SK-N-SH (cell line): ENCODE measurements around the gene ASXL2. TPM values are rescaled to one million over a fixed set of nuclear protein-coding genes. Genes with fewer than 3 reads are reported as not detected.
"Not testable (repeated sequence)": the region's sequence is repeated elsewhere in the genome, so short reads cannot be mapped to it uniquely, and the experiment has no call there.

ENCODE experiments used
- CTCF ChIA-PET: fragments of 300-600, 350-600 bp; formaldehyde crosslinking; extraction: SDS; loops from one replicate; lab custom pipeline; 2021; lab: Yijun Ruan, JAX
- POLR2A ChIA-PET: fragments of 350-600 bp; sonication (Branson Sonifier 250); formaldehyde crosslinking; extraction: SDS; loops from one replicate; lab custom pipeline; 2020; ENCODE audit warnings: antibody characterized with exemption, inconsistent platforms; lab: Yijun Ruan, JAX
- DNase-seq: peaks from one replicate; pipeline ENCODE4 v3.0.0; 2012
- H2AFZ ChIP-seq: fragments of 200-600 bp; sonication (generic); 2 replicates; pipeline ENCODE4 v1.8.1; 2016; ENCODE audit warnings: antibody characterized with exemption, mild to moderate bottlenecking, low read depth
- H3F3A ChIP-seq: fragments of 200-600 bp; sonication (generic); replicated peaks from 2 replicates; pipeline ENCODE3; 2016; ENCODE audit warnings: antibody characterized with exemption, mild to moderate bottlenecking; ENCODE audit not compliant: insufficient read depth
- H3K27ac ChIP-seq, 2 experiments: fragments of 200-500 bp in 1 of 2; fragments of 200-600 bp in 1 of 2; sonication (Bioruptor generic) in 1 of 2; sonication (generic), shearing (Covaris generic) in 1 of 2; 2 replicates each; pipeline versions ENCODE4 v1.5.1 to v1.6.1; 2014 to 2016; ENCODE audit warnings: low read depth in 2 of 2, inconsistent platforms in 1 of 2, low read length in 1 of 2, mild to moderate bottlenecking in 1 of 2, mixed read lengths in 1 of 2
- H3K27me3 ChIP-seq: fragments of 200-600 bp; sonication (generic), shearing (Covaris generic); 2 replicates; pipeline ENCODE4 v1.6.1; 2016; ENCODE audit warnings: mixed run types; ENCODE audit not compliant: insufficient read depth
- H3K36me3 ChIP-seq, 2 experiments: fragments of 200-500 bp in 1 of 2; fragments of 200-600 bp in 1 of 2; sonication (Bioruptor generic) in 1 of 2; sonication (generic) in 1 of 2; replicated peaks in 1 of 2; 2 replicates each; pipeline versions ENCODE3 to v1.5.1; 2014 to 2016; ENCODE audit warnings: low read length in 1 of 2, mild to moderate bottlenecking in 1 of 2; ENCODE audit not compliant: insufficient read depth in 2 of 2, control insufficient read depth in 1 of 2
- H3K4me1 ChIP-seq, 2 experiments: fragments of 200-500 bp in 1 of 2; fragments of 200-600 bp in 1 of 2; sonication (Bioruptor generic) in 1 of 2; sonication (generic), shearing (Covaris generic) in 1 of 2; 2 replicates each; pipeline versions ENCODE4 v1.5.1 to v1.6.1; 2014 to 2016; ENCODE audit warnings: low read depth in 1 of 2, low read length in 1 of 2, mixed run types in 1 of 2; ENCODE audit not compliant: insufficient read depth in 2 of 2, control insufficient read depth in 1 of 2
- H3K4me2 ChIP-seq: fragments of 200-600 bp; sonication (generic), shearing (Covaris generic); 2 replicates; pipeline ENCODE4 v1.6.1; 2017; ENCODE audit warnings: mixed run types
- H3K4me3 ChIP-seq, 2 experiments: fragments of 200-500 bp in 1 of 2; fragments of 200-600 bp in 1 of 2; sonication (Bioruptor generic) in 1 of 2; sonication (generic), shearing (Covaris generic) in 1 of 2; 2 replicates each; pipeline versions ENCODE4 v1.5.1 to v1.8.1; 2014 to 2016; ENCODE audit warnings: low read depth in 2 of 2, inconsistent platforms in 1 of 2, low read length in 1 of 2, mild to moderate bottlenecking in 1 of 2, mixed read lengths in 1 of 2, moderate library complexity in 1 of 2
- H3K79me2 ChIP-seq: fragments of 200-600 bp; sonication (generic); 2 replicates; pipeline ENCODE4 v1.8.1; 2017; ENCODE audit warnings: mild to moderate bottlenecking; ENCODE audit not compliant: insufficient read depth
- H3K9ac ChIP-seq: fragments of 200-600 bp; sonication (generic); 2 replicates; pipeline ENCODE4 v1.6.1; 2017; ENCODE audit warnings: mixed run types
- H3K9me2 ChIP-seq: fragments of 200-600 bp; sonication (generic); 2 replicates; pipeline ENCODE4 v1.6.1; 2017; ENCODE audit warnings: mixed run types
- H3K9me3 ChIP-seq: fragments of 200-600 bp; sonication (generic); 2 replicates; pipeline ENCODE4 v1.6.1; 2017; ENCODE audit warnings: mixed run types, mild to moderate bottlenecking, moderate library complexity
- H4K20me1 ChIP-seq: fragments of 200-600 bp; sonication (generic); 2 replicates; pipeline ENCODE4 v1.6.1; 2017; ENCODE audit warnings: mild to moderate bottlenecking, mixed run types; ENCODE audit not compliant: insufficient read depth
- EZH2phosphoT487 ChIP-seq: fragments of 200-600 bp; sonication (generic); IDR thresholded peaks from 2 replicates; pipeline ENCODE4 v1.6.1; 2017; ENCODE audit warnings: low read depth, mixed run types, mild to moderate bottlenecking, antibody characterized with exemption, moderate library complexity, borderline replicate concordance
- FOXJ3 ChIP-seq: sonication (generic); formaldehyde crosslinking; IDR thresholded peaks from 2 replicates; pipeline ENCODE4 v1.5.1; 2020; ENCODE audit warnings: mild to moderate bottlenecking, missing genetic modification reagents
- MEF2A ChIP-seq: IDR thresholded peaks from 2 replicates; pipeline ENCODE4 v1.4.0; 2012; ENCODE audit warnings: low read depth, borderline replicate concordance
- MXI1 ChIP-seq: IDR thresholded peaks from 2 replicates; pipeline ENCODE4 v1.6.1; 2012; ENCODE audit warnings: mild to moderate bottlenecking, low read depth, low read length, improper control_type of control experiment
- NFIC ChIP-seq: IDR thresholded peaks from 2 replicates; pipeline ENCODE4 v1.4.0; 2012; ENCODE audit warnings: borderline replicate concordance
- RCOR1 ChIP-seq: fragments of 150-350 bp; IDR thresholded peaks from 2 replicates; pipeline ENCODE4 v1.6.1; 2017; ENCODE audit warnings: antibody characterized with exemption, low read length
- SIN3A ChIP-seq: IDR thresholded peaks from 2 replicates; pipeline ENCODE4 v1.6.1; 2012; ENCODE audit warnings: low read depth, mild to moderate bottlenecking, low read length, moderate library complexity, borderline replicate concordance
- SMC3 ChIP-seq: IDR thresholded peaks from 2 replicates; pipeline ENCODE4 v1.6.1; 2012; ENCODE audit warnings: low read depth, low read length, improper control_type of control experiment
- TAF1 ChIP-seq: IDR thresholded peaks from 2 replicates; pipeline ENCODE4 v1.6.1; 2012; ENCODE audit warnings: low read depth, mild to moderate bottlenecking, low read length, moderate library complexity, borderline replicate concordance
- TCF12 ChIP-seq: IDR thresholded peaks from 2 replicates; pipeline ENCODE4 v1.4.0; 2012
- WGBS: methylation state at CpG from one replicate; pipeline ENCODE4 v1.1.6; 2017; ENCODE audit warnings: low lambda C conversion rate; 5-methylcytosine and 5-hydroxymethylcytosine counted together
- polyA plus RNA-seq, 3 experiments: library from polyadenylated mRNA; depleted of rRNA; stranded (reverse); fragments of >200 nt; gene quantifications; 2 replicates each; pipeline ENCODE4 v1.2.3, GENCODE V29; 2012
- TF ChIP-seq, protein P1 (sequence below): IDR thresholded peaks from 2 replicates; pipeline ENCODE4 v1.4.0; 2012; ENCODE audit warnings: low read depth, borderline replicate concordance
- TF ChIP-seq, protein P2 (sequence below): IDR thresholded peaks from 2 replicates; pipeline ENCODE4; 2012

The ASXL2 gene
- polyA plus RNA-seq, 1 of the 3 experiments (the other 2 are of a cell fraction), result 4.8 TPM

DNA sequence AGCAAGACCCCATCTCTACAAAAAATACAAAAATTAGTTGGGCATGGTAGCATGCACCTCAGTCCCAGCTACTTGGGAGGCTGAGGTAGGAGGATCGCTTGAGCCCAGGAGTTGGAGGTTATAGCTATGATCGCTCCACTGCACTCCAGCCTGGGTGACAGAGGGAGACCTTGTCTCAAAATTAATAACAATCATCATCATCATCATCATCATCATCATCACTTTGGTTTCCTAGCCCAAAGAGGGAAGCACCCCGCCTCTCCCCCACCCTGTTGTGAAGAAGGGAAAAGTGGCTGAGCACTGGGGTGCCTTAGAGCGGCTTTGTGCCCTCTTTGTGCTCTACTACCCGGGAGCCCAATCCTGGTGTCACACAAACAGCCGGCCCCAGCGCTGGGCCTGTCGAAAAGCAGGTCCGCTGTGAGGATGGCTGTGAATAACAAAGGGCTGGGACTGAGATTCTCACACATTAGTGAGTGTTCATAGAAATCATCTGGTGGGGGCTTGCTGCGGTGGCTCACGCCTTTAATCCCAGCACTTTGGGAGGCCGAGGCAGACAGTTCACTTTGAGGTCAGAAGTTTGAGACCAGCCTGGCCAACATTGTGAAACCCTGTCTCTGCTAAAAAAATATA is 42.6 kb upstream of the ASXL2 start:
- 87% methylated on average over 12 of the region's 12 CpGs for WGBS

DNA sequence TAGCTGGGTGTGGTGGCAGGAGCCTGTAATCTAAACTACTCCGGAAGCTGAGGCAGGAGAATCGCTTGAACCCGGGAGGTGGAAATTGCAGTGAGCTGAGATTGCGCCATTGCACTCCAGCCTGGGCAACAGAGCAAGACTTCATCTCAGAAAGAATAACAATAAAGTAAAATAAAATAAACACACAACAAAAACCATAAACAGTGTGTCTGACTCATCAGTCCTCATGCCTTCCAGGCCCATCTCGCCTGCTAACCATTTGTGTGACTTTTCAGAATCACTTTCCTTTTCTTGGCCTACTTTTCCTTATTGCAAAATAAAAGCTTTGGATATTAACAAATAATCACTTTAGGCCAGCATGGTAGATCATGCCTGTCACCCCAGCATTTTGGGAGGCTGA is 42.0 kb upstream of the ASXL2 start:
- H3K79me2 ChIP-seq, result no peaks in the 10 kb centered on the region
- no peaks in the 10 kb centered on the region for H3K4me1 ChIP-seq
- WGBS, result 94% methylated on average over 5 of the region's 5 CpGs
- no peak overlapping the region for H2AFZ ChIP-seq
- no peak overlapping the region for H3K4me2 ChIP-seq
- H3K9ac ChIP-seq, result no peak overlapping the region
- no peak overlapping the region for H3K27ac ChIP-seq
- ChIA-PET CTCF (no interaction called here), POLR2A (no interaction called here)
- TF ChIP-seq, protein P1, sequence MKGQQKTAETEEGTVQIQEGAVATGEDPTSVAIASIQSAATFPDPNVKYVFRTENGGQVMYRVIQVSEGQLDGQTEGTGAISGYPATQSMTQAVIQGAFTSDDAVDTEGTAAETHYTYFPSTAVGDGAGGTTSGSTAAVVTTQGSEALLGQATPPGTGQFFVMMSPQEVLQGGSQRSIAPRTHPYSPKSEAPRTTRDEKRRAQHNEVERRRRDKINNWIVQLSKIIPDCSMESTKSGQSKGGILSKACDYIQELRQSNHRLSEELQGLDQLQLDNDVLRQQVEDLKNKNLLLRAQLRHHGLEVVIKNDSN, result no peak
- no peak for TF ChIP-seq EZH2phosphoT487
- TF ChIP-seq TAF1, result no peak
- no peak for TF ChIP-seq MXI1
- no peaks in the 10 kb centered on the region for H3K9me3 ChIP-seq
- no peaks in the 10 kb centered on the region for H3K27me3 ChIP-seq
- no peak for DNase-seq
- no peaks in the 10 kb centered on the region for H4K20me1 ChIP-seq
- H3K36me3 ChIP-seq, result no peaks in the 10 kb centered on the region
- no peaks in the 10 kb centered on the region for H3F3A ChIP-seq
- H3K9me2 ChIP-seq, result no peaks in the 10 kb centered on the region
- no peak overlapping the region for H3K4me3 ChIP-seq

More for the DNA sequence above, 42.6 kb upstream of the ASXL2 start:
- H4K20me1 ChIP-seq, result no peaks in the 10 kb centered on the region
- H3K9me3 ChIP-seq, result no peaks in the 10 kb centered on the region
- TF ChIP-seq TAF1, result no peak
- TF ChIP-seq, protein P2, sequence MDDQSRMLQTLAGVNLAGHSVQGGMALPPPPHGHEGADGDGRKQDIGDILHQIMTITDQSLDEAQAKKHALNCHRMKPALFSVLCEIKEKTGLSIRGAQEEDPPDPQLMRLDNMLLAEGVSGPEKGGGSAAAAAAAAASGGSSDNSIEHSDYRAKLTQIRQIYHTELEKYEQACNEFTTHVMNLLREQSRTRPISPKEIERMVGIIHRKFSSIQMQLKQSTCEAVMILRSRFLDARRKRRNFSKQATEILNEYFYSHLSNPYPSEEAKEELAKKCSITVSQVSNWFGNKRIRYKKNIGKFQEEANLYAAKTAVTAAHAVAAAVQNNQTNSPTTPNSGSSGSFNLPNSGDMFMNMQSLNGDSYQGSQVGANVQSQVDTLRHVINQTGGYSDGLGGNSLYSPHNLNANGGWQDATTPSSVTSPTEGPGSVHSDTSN, result no peak
- TF ChIP-seq FOXJ3, result no peak
- no peak for TF ChIP-seq NFIC
- TF ChIP-seq TCF12, result no peak
- TF ChIP-seq SIN3A, result no peak
- no peak overlapping the region for H3K4me2 ChIP-seq
- no peak overlapping the region for H3K9ac ChIP-seq
- DNase-seq, result no peak
- H3K27ac ChIP-seq, result no peak overlapping the region
- no peaks in the 10 kb centered on the region for H3K9me2 ChIP-seq
- CTCF ChIA-PET, result no interaction called here
- H3K27me3 ChIP-seq, result no peaks in the 10 kb centered on the region
- H3F3A ChIP-seq, result no peaks in the 10 kb centered on the region
- H3K36me3 ChIP-seq, result peaks cover 0 to under 1% of the 10 kb centered on the region in 2 experiments
- H3K79me2 ChIP-seq, result no peaks in the 10 kb centered on the region
- no peak overlapping the region for H2AFZ ChIP-seq
- no peaks in the 10 kb centered on the region for H3K4me1 ChIP-seq
- POLR2A ChIA-PET, result no interaction called here
- no peak overlapping the region for H3K4me3 ChIP-seq

DNA sequence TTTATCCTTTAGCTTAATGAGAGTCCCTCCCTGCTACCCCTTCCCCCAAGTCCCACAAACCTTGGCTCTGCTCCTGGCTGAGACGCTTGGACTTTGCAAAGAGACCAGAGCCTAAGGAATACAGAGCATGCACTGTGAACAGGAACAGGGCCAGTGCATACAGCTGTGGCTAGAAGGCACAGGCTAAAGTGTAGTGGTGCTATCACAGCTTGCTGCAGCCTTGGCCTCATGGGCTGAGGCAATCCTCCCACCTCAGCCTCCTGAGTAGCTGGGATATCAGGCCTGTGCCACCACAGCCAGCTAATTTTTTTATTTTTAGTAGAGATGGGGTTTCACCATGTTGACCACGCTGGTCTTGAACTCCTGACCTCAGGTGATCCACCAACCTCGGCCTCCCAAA is 39.5 kb upstream of the ASXL2 start:
- H3K9me3 ChIP-seq, result no peaks in the 10 kb centered on the region
- peaks cover 6 to 9% of the 10 kb centered on the region in 2 experiments; a peak in 2 of 4 replicates for H3K4me1 ChIP-seq
- H3K9me2 ChIP-seq, result no peaks in the 10 kb centered on the region
- no peak overlapping the region for H3K4me2 ChIP-seq
- no peaks in the 10 kb centered on the region for H4K20me1 ChIP-seq
- H3K27me3 ChIP-seq, result no peaks in the 10 kb centered on the region
- no peak overlapping the region for H2AFZ ChIP-seq
- no peak overlapping the region for H3K9ac ChIP-seq
- no peak overlapping the region for H3K4me3 ChIP-seq
- DNase-seq, result no peak
- 69% methylated on average over 3 of the region's 3 CpGs for WGBS
- H3K79me2 ChIP-seq, result no peaks in the 10 kb centered on the region
- H3F3A ChIP-seq, result no peaks in the 10 kb centered on the region
- TF ChIP-seq SMC3, result no peak
- TF ChIP-seq RCOR1, result no peak
- TF ChIP-seq MEF2A, result no peak
- no peaks in the 10 kb centered on the region for H3K36me3 ChIP-seq
- ChIA-PET CTCF (interaction anchor here (1.0 to 1.7 kb wide), 4 partner anchors 19 to 40 kb away, joined by 3 to 5 read pairs (median 4); partner anchors contain the start of gene ASXL2), POLR2A (no interaction called here)
- no peak overlapping the region for H3K27ac ChIP-seq

DNA sequence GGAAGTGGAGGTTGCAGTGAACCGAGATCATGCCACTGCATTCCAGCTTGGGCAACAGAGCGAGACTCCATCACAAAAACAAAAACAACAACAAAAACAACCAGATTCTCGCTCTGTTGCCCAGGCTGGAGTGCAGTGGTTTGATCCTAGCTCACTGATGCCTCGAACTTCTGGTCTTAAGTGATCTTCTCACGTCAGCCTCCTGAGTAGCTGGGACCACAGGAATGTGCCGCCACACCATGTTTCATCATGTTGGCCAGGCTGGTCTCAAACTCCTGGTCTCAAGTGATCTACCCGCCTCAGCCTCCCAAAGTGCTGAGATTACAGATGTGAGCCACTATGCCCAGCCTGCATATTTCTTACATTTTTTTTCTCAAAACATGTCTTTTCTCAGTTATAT is 39.1 kb upstream of the ASXL2 start:
- DNase-seq, H3K4me3 ChIP-seq, H3K27ac ChIP-seq, H3K9me2 ChIP-seq, H3K27me3 ChIP-seq, H2AFZ ChIP-seq, H3K79me2 ChIP-seq, H3K4me2 ChIP-seq, H3K9ac ChIP-seq, H3K36me3 ChIP-seq, POLR2A ChIA-PET, H4K20me1 ChIP-seq, H3F3A ChIP-seq, H3K9me3 ChIP-seq: not testable (repeated sequence)
- 74% methylated on average over 7 of the region's 7 CpGs for WGBS
- H3K4me1 ChIP-seq, result peaks cover 7 to 11% of the 10 kb centered on the region in 2 experiments; a peak in 2 of 4 replicates
- CTCF ChIA-PET, result interaction anchor here (1.0 to 1.7 kb wide), 4 partner anchors 20 to 40 kb away, joined by 3 to 5 read pairs (median 4); partner anchors contain the start of gene ASXL2
